Measurements from ENCODE around the gene CENPP.

Gene CENPP

DNA sequence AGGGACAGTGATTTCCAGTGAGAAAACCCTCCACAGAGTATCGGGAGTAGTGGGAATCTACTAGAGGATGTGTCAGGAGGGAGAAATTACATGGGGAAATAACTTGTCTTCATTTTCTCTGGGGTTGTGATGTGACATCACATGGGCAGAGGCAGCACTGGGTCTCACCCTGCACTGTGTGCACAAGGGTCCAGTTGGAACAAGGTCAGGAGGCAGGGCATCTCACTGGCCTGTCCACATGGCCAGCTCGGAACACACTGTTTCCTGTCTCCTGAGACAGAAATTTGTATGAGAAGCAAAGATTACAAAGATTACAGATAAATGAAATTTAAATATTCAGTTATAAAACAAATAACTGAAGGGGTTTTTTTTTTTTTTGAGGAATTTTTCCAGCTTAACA lies 272.6 kb downstream of the CENPP start:
- no peak for DNase-seq (ENCODE audit: low read depth in 2 of 2)

DNA sequence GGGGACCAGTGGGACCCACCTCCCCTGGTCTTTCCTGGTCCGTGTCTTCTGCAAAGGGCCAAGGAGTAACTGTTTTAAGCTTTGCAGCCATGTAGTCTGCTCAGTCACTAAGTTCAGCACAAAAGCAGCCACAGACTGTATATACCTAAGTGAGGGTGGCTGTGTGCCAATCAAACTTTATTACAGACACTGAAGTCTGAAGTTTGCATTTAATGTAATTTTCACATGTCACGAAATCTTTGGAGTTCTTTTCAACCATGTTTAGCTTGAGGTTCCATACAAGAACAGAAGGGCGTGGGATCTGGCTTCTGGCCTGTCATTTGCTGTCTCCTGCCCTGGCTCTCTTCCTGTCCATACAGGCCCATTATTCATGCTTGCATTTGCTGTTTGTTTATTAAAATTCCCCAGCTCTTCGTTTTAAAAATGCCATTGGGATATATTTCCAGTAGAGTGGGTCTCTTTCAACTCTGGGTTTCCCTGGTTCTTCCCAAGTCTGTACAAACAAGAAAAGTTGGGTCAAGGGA lies 274.2 kb downstream of the CENPP start:
- no peak for DNase-seq (ENCODE audit: low read depth in 2 of 2)

DNA sequence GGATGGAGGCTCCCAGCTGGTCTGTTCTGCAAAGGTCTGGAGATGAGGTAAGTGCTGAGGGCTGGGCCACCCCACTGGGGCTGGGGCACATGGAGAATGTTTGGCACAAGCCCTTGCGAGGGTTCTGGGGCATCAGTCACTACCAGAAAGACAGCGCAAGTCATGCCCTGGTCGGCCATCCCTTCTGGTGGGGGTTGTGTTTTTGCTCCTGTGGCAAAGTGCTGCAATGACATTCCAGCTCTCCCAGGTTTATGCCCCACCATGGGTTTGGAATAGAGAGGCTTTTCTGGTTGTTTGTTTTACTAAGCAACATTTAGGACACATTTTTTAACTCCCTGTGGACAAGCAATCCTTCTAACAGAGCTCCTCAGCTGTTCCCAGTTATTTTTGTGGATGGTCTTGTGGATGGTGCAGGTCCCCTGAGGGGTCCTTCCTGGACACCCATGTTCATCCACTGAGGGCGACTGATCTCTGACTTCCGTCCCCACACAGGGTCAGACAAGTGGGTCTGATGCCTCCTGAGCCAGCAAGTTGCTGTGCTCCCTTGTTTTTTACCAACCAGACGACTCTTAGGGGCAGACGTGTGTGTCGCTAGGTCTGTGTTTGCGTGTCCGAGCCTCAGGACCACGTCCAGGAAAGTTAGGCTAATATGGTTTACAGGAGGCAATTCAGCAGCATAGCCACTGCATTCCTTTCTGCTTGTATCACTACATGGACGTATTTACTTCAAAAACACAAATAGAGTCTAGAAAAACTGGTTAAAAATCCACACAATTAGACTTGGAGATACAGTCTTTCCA lies 274.9 kb downstream of the CENPP start:
- DNase-seq (ENCODE audit: low read depth in 2 of 2): no peak

DNA sequence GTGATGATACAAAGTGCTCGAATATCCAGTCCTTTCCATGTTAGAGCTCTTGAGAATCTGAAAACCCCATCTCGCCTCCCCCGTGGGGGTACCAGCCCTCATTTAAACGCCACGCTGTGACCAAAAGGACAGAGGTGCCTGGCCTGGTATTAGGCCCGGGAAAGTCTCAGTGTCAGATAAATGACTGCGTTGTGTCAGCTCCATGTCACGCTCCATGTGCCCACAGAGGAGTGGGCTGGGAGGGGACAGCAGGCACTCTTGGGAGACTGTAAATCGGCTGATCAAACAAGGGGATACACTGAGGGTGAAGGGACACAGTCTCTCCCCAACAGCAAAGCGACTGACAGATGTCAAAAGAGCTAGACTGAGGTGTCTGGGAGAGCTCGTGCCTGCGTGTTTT lies 275.7 kb downstream of the CENPP start:
- no peak for DNase-seq (ENCODE audit: low read depth in 2 of 2)

DNA sequence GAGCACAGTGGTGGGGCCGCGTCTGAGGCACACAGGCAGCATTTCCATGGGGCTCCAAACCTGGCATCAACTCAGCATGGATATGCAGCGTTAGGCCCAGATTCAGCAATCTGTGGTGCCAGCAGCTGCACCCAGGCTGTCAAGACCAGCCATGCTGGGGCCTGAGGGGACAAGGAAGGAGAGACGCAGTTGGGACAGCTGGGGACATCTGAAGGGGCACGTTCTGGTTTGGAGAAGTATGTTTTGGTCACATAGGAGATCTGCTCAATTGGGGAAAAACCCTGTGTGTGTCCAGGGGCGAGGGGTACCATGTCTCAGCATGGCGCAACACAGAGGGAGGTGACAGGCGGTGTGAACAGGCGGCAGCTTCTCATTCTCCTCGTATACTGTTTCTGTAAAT lies 276.7 kb downstream of the CENPP start:
- no peak for DNase-seq (ENCODE audit: low read depth in 2 of 2)

DNA sequence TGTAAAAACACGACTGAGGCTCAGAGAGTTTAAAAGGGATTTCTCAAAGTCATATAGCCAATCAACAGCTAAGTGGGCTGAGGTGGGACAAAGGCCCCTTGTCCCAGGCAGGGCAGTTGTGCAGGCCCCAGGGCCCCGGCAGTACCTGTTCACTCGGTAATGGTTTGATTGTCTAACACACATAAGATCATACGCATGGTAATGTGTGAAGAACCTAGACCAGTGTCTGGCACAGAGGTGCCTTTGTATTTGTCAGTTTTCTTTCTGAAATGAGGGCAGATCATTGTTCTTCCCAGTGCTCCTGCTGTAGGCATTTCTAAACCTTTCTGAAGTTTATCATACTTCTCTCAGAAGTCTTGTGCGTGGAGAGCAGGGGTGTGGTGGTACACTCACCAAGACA lies 277.3 kb downstream of the CENPP start:
- no peak for DNase-seq (ENCODE audit: low read depth in 2 of 2)

DNA sequence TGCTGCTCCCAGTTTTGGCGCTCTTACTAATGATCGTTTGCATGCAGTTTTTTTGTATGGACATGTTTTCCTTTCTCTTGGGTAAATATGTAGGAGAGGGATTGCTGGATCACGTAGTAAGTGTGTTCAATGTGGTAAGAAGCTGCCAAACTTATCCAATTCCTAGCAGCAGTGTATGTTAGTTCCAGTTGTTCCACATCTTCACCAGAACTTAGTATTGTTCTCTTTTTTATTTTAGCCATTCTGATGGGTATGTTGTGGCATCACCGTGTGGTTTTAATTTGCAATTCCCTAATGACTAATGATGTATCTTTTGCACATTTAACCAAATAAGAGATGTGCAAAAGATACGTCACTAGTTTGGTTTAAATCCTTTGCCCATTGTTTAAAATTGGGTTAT lies 278.2 kb downstream of the CENPP start:
- DNase-seq (ENCODE audit: low read depth in 2 of 2): no peak

DNA sequence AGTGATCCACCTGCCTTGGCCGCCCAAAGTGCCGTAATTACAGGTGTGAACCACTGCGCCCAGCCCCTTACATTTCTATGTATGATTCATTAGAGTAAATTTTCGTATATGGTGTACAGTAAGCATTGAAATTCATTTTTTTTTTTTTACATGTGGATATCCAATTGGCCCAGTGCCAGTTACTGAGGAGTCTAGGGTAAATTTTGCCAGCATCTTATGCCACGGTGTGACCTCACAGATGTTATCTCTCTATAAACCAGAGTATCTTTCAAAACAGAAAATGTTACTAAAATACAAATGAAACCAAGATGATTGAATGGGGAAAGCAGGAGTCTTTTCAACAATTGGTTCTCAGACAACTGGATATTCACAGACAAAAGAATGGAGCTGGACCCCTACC lies 279.5 kb downstream of the CENPP start:
- no peak for DNase-seq (ENCODE audit: low read depth in 2 of 2)

DNA sequence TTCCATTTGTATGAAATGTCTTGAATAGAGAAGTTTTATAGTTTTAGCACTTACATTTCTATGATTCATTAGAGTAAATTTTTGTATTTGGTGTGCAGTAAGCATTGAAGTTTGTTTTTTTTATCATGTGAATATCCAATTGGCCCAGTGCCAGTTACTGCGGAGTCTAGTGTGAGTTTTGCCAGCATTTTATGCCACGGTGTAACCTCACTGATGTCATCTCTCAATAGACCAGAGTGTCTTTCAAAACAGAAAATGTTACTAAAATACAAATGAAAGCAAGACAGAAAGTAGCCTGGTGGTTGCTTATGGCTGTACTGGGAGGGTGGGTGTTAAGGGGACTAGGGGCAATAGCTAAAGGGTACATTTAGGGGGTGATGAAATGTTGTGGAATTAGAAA lies 281.3 kb downstream of the CENPP start:
- no peak for DNase-seq (ENCODE audit: low read depth in 2 of 2)

DNA sequence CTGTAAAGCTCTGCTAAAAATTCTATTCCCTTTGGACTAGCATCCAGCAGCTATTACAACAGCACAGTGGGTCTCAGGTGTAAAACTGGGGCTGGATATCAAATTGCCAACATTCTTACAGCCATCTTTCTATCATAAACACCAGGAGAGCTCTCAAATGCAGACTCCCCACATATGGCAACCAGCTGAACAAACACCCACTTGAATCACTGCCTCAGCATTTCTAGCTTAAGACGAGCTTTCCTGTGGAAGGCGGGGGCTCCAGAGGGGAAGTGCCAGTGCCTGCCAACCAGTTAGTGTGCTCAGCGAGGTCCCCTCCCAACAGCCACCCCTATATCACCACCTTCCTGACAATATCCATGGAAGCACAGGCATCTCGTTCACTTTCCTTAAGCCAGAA lies 282.0 kb downstream of the CENPP start:
- DNase-seq (ENCODE audit: low read depth in 2 of 2): no peak

DNA sequence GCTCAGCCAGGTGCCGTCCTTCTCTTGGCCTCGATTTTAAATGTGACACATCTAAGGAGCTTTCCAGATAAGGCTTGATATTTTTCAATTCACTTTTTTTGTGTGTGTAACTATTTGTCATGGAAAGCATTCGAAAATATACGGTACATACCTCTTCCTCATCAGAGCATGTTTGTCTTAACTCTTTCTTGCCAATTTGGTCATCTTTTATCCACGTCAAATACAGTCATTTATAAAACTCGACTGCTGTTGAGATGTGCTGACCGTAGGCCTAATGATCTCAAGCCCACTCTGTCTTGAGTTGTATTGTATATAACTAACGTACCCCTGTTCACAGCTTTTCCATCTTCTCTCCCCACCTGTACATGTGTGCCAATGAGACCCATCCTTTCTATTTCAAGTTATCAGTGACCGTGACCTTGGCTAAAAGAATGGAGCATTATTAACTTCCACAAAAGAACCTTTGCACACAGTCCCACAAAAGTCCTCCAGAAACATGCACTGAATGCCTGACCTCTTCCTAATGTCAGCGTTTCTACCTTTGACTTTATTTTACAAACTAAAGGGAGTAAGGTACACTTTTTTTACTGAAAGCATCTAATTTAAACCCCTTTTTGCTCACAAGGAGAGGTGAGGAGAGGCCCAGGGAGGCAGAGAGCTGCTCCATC lies 282.6 kb downstream of the CENPP start:
- no peak for DNase-seq (ENCODE audit: low read depth in 2 of 2)

DNA sequence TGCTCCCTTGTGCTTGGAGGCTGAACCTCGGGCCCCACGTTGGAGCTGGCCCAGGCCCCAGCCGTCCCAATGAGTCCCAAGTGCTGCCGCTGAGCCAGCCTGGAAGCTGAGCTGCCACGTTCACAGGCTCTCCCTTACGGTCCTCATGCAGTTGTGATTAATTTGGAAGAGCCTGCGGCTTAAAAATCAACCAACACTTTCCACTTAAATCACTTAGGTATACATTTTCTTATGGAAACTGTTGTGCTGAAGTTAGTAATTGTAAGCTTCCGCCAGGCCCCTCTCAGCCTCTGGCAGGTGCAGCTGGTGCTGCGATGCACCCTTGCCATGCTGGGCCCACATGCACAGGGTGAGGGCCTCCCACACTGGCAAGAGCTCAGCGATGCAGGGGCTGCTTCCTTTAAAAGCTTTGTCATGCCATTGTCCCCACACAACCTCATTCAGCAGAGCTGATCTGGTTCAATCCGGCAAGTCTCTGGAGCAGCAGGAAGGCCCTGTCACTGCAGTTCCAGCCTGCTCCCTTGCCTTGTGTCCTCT lies 283.2 kb downstream of the CENPP start:
- DNase-seq (ENCODE audit: low read depth in 2 of 2): no peak

DNA sequence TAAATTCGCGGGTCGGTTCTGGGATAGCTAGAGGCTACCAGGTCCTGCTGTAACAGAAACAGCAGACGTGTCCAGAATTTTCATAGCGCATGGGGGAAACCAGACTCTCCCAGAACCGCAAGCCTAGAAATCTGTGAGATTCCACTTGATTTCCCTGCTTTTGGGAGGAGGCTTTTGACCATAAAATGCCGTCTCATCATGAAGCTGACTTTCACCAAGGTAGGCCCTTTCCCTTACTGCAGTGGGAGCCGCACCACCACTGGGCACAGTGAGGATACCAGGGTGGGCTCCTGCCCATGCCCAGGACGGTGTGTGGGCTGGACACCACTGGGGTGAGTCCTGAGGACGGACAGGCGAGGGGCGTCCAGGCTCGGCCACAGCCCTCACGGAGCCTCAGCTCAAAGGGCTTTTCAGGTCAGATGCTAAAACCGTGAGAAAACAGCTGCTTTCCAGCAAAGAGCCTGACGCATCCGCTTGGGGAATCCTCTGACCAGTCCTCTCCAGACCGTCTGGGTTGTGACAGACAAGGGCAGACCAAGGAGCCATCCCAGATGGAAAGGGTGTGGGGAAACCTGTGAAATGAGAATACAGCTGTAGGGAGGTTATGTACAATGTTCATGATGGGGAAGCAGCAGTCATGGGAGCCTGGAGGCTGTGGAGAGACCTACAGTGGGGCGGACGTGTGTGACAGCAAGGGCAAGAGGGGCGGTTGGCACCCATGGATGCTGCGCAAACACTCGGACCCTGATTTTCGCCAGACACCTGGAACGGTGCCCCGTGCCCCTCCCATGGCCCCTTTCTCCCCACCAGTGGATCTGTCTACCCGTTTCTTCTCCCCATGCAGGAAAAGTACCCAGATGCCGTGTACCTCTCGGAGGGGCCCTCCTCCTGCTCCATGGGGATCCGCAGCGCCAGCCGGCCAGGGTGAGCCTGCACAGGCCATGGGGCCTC lies 285.0 kb downstream of the CENPP start:
- DNase-seq (ENCODE audit: low read depth in 2 of 2): no peak

DNA sequence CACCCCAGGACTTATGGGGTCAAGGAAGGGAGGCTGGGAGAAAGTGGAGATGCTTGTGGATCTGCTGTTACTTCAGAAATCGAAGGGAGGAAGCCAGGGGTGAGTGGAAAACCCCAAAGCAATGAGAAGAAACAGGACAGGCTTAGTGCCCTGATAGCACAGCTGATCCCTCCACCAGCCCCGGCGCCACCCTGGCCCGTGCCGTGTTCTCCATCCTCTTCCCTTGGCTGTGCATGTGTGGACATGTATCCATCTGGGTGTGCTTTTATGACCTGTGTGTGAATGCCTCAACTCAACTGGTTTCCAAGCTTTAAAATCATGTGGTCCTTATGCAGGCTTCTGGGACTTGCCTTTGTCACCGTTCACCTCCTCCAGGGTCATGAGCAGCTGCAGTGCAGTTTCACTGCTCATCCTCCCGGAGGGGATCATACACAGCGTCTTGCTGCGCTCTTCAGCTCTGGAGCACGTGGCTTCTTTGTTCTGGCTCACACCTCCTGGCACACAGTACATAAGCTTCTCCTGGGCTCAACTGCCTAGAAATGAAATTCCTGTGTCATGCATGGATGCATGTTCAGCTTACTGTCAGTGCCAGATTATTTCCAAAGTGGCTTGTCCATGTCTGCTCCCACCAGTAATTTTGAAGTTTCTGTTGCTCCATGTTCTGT lies 286.0 kb downstream of the CENPP start:
- DNase-seq (ENCODE audit: low read depth in 2 of 2): no peak

DNA sequence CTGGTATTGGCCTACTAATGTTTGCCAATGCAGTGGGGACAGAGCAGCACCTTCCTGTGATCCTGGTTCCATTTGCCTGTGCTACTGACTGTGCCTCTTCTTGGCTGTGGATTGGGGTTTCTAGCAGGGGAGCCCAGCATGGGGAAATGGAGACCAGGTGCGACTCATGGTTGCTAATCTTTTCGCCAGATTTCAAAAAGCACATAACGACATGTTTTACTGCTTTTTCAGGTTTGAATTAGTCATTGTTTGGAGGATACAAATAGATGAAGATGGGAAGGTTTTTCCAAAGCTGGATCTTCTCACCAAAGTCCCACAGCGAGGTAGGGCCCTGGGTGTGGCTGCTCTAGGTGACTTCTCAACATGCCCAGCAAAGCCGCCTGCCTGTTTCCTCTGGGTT lies 286.5 kb downstream of the CENPP start:
- DNase-seq (ENCODE audit: low read depth in 2 of 2): no peak

DNA sequence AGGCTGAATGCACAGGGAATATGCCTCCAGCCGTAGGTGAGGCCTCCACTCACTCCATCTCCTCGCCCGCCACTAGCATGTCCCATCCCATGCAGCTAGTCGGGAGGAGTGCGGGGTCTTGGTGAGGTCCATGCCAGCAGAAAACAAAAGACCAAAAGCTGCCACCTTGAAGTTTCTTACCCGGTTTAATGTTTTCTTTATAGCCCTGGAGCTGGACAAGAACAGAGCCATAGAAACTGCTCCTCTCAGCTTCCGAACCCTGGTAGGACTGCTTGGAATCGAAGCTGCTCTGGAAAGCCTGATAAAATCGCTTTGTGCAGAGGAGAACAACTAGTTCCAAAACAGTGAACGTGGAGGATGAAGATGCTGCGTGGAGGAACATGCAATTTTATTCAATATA lies 287.1 kb downstream of the CENPP start:
- DNase-seq (ENCODE audit: low read depth in 2 of 2): no peak

DNA sequence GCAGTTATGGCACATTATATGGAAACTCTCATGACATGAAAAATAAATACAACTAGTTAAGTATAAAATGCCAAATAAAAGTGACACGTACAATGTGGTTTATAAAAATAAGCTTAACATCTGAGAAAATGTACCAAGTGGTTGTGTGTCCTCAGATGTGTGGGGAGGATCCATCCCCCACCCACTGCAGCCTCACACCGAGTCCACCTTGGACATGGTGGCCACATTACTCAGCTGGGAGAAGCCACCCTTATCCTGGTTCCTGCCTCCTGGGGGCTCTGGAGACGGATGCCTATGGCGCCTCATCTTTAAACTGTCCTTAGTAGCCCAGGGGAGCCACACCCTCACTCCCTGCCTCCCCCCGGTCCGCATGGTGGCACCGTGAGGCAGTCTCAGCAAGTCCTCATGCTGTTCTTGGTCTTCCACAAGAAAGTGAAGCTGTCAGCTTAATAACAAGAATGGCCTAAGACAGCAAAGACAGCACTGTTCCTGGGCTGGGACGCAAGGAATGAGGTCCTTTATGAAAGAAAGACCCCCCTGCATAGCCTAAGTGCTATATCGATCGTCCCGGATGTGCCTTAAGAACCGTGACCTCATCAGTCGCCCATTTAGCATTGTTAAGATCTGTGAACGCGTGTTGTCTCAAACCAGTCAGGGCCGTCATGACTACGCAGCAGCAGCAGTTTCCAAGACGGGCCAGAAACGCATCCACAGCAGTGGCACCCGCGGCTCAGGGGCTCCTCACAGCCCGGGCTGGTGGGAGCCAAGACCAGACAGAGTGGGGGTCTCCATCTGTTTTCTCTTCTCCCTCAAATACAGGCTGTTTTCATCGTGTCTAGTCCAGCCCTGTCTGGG lies 287.7 kb downstream of the CENPP start:
- no peak for DNase-seq (ENCODE audit: low read depth in 2 of 2)

DNA sequence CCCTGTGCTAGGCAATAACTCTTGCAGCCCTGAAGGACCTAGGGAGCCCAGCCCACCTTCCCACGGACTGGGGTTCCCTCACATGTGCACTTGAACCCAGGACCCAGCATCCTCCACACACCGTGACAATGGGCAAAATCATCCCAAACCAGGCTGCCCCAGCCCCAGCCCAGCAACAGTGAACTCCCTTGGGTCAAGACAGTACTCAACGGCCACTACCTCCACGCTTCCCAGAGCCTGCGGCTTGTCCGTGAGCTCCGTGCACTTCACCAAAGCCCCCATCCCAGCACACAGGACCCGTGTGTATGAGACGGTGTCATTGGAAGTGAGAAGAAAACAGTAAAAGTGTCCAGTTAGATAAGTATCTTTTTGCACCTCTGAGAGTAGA lies 288.4 kb downstream of the CENPP start:
- no peak for DNase-seq (ENCODE audit: low read depth in 2 of 2)

DNA sequence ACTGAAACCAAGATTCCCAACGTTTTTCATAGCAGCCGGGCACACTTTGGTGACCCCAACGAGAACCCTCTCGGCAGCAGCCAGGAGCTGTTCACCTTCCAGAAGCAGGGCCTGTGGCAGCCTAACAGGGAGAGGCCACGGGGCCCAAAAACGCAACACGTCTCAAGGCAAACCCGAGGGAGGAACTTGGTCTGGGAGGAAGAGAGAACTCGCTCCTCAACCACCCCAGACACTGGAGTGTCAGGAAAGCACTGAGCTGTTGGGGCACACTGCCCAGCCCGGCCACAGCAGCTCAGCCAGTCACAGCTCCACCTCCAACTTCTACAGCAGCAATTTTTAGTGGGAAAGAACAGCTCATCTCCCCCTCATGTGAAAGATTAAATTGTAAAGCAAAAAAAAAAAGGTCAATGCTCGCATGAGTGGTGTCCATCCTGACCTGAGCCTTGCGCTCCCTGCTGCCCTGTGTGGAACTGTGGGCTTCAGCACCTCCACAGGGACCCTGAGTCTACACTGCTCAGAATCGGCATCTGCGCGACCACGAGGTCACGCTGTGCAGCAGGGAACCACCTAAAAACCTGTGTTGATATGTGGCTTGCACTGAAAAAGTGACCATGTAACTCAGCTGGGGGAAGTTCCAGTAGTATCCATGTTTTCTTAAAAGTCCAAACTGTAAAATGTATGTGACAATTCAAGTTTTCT lies 289.2 kb downstream of the CENPP start:
- no peak for DNase-seq (ENCODE audit: low read depth in 2 of 2)

DNA sequence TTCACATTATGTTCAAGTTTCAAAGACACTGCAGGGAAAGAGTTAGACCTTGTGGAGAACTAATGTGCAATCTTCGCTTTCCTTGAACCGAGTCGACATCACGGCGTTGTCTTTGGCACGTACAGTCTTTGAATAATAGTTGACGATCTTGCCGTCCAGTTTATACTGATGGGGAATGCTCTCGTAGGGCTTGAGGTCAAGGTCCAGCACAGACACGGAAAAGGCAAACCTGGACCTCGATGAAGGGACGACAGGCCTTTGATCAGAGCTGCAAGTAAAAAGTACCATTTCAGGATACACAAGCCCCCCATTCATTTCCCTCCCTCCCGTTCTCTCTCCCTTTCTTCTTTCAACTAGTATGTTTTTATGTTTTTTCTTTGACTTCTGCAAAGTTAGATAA lies 290.0 kb downstream of the CENPP start:
- DNase-seq (ENCODE audit: low read depth in 2 of 2): no peak

Measured in stimulated activated CD8-positive, alpha-beta memory T cell treated with anti-CD3 and anti-CD28 coated beads, Interleukin-15, amount 100 ng/mL, for 48 hours (primary cell).